NT2/D1 (cell line): ENCODE data around the gene LBHD2.

Experiments
- DNase-seq: peaks from one replicate; pipeline ENCODE4 v3.0.0-alpha.2; 2011; ENCODE audit warnings: low read depth, low spot score
- H3K27me3 ChIP-seq: 2 replicates; pipeline ENCODE4 v1.6.0; 2011; ENCODE audit warnings: mild to moderate bottlenecking; ENCODE audit not compliant: insufficient read length, insufficient read depth
- H3K36me3 ChIP-seq: 2 replicates; pipeline ENCODE4 v1.6.1; 2011; ENCODE audit warnings: mild to moderate bottlenecking, low read length, mixed read lengths; ENCODE audit not compliant: insufficient read depth, insufficient read length
- H3K4me1 ChIP-seq: 2 replicates; pipeline ENCODE4 v1.5.1; 2011; ENCODE audit not compliant: insufficient read depth, insufficient read length
- H3K4me3 ChIP-seq: 2 replicates; pipeline ENCODE4 v1.5.1; 2011; ENCODE audit warnings: low read depth; ENCODE audit not compliant: insufficient read length
- H3K9ac ChIP-seq: 2 replicates; pipeline ENCODE4 v1.6.0; 2011; ENCODE audit warnings: low read depth; ENCODE audit not compliant: insufficient read length
- H3K9me3 ChIP-seq: 2 replicates; pipeline ENCODE4 v1.5.1; 2011; ENCODE audit warnings: mild to moderate bottlenecking, low read length; ENCODE audit not compliant: insufficient read depth
- SUZ12 ChIP-seq: IDR thresholded peaks from 2 replicates; pipeline ENCODE4 v1.6.1; 2011; ENCODE audit not compliant: insufficient read length, insufficient read depth; ENCODE audit errors: extremely low read depth
- YY1 ChIP-seq: IDR thresholded peaks from 2 replicates; pipeline ENCODE4 v1.6.1; 2011; ENCODE audit not compliant: insufficient read length, insufficient read depth
- ZNF274 ChIP-seq: IDR thresholded peaks from 2 replicates; pipeline ENCODE4 v1.6.1; 2011; ENCODE audit warnings: mild to moderate bottlenecking, low read depth, low read length

Gene LBHD2

GRCh38 chr14:103104389-103104653 lies 20.3 kb downstream of the LBHD2 start:
- no peaks in the 10 kb centered on the region for H3K36me3 ChIP-seq
- peaks cover 32% of the 10 kb centered on the region for H3K4me1 ChIP-seq
- DNase-seq, result no peak
- no peaks in the 10 kb centered on the region for H3K27me3 ChIP-seq
- H3K9me3 ChIP-seq, result no peaks in the 10 kb centered on the region
- TF ChIP-seq ZNF274, result no peak
- no peak for TF ChIP-seq YY1
- TF ChIP-seq SUZ12, result no peak
- no peak overlapping the region for H3K4me3 ChIP-seq
- H3K9ac ChIP-seq, result no peak overlapping the region

DNA sequence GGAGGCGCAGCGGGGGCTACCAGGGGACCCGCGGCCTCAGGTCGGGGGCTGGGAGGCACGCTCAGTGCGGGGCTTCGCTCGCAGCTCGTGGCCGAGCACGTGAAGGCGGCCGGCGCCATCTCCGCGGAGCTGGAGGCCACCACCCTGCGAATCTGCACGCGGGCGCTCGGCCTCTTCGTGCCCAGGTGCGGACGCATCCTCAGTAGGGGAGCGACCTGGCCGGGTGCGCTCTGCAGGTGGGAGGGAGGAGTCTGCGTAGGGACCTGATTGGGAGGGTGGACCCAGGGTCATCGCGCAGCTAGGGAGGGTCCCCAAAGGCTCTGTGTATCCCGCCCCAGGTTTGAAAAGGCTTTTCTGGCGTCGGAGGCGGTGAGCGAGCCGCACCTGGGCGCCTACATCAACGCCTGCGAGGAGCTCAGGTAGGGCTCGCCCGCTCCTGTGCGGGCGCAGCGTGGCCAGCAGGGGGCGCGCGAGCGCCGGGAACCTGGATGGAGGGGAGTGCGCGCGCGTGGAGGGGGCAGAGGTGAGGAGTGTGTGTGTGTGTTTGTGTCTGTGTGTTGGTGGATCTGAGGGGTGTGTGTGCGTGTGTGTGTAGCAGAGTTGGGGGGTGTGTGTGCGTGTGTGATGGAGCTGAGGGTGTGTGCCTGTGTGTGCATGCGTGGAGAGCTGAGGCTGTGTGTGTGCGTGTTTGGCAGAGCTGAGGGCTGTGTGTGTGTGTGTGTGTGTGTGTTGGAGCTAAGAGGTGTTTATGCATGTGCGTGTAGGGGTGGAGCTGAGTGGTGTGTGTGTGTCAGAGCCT lies 20.8 kb downstream of the LBHD2 start:
- peak overlapping the region; percentile 27 for H3K9ac ChIP-seq
- H3K4me3 ChIP-seq, result no peak overlapping the region
- H3K36me3 ChIP-seq, result no peaks in the 10 kb centered on the region
- no peak for TF ChIP-seq YY1
- TF ChIP-seq SUZ12, result no peak
- TF ChIP-seq ZNF274, result no peak
- no peak for DNase-seq
- H3K9me3 ChIP-seq, result no peaks in the 10 kb centered on the region
- H3K4me1 ChIP-seq, result peaks cover 30% of the 10 kb centered on the region
- no peaks in the 10 kb centered on the region for H3K27me3 ChIP-seq

GRCh38 chr14:103105580-103106150 lies 21.7 kb downstream of the LBHD2 start:
- DNase-seq, result no peak
- H3K9ac ChIP-seq, result peak overlapping the region; percentile 27
- peaks cover 27% of the 10 kb centered on the region for H3K4me1 ChIP-seq

DNA sequence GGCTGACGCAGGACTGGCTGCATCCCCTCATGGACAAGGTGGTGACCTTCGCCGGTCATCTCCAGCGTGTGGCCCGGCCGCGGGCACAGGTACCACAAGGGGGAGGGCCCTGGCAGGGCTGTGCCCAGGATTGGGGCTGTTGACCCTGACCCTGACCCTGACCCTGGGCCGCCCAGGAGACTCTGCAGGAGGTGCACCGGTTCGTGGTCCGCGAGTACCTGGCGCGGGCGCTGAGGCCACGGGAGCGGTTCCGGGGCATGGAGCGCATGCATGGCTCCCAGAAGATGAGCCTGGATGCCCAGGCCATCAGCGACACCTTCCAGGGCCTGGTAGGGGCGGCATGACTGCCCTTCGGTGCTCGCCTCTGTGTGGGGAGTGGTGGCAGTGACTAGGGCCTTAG lies 23.4 kb downstream of the LBHD2 start:
- no peaks in the 10 kb centered on the region for H3K9me3 ChIP-seq
- no peaks in the 10 kb centered on the region for H3K27me3 ChIP-seq
- no peak for DNase-seq
- TF ChIP-seq ZNF274, result no peak
- TF ChIP-seq YY1, result no peak
- TF ChIP-seq SUZ12, result no peak
- no peak overlapping the region for H3K4me3 ChIP-seq
- peaks cover 34% of the 10 kb centered on the region for H3K4me1 ChIP-seq
- no peaks in the 10 kb centered on the region for H3K36me3 ChIP-seq
- H3K9ac ChIP-seq, result no peak overlapping the region

More at GRCh38 chr14:103105580-103106150, 21.7 kb downstream of the LBHD2 start:
- Histone ChIP-seq H3K9me3 (no peaks in the 10 kb centered on the region), H3K4me3 (no peak overlapping the region), H3K27me3 (no peaks in the 10 kb centered on the region), H3K36me3 (no peaks in the 10 kb centered on the region)
- TF ChIP-seq YY1 (no peak), ZNF274 (no peak), SUZ12 (no peak)

DNA sequence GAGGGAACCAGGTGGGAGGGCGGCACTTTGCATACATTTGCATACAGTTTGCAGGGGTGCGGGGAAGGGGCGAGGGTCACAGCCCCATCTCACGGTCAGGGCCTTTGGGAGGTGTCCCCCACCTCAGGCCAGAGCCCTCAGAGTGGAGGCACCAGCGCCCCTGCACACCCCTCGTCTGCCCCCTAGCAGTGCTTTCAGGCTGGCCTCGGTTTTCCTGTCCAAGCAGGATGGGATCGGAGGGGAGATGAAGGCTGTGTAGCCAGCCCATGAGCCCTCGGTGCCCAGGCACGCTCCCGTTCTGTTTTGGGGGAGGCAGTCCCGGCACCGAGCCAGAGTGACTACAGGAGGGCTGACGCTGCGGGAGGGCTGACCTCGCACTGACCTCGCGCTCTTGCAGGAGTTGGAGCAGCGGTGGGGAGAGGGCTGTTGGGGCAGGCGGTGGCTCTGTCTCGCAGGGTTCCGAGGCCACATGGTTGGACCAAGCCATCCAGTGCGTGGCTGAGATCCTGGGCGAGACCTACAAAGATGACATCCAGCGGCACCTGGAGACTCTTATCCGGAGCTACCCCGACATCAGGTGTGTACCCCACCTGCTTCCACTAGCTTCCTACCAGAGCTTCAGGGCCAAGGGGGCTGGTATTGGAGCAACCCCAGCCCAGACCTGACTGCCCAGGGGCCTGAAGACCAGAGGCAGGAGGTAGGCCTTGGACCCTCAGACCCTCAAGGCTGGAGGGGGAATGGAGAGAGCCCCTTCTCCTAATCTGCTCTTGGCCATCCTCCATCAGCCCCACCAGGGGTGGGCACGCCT lies 24.1 kb downstream of the LBHD2 start:
- peaks cover 40% of the 10 kb centered on the region for H3K4me1 ChIP-seq
- no peak for DNase-seq
- H3K36me3 ChIP-seq, result no peaks in the 10 kb centered on the region
- no peaks in the 10 kb centered on the region for H3K9me3 ChIP-seq
- no peaks in the 10 kb centered on the region for H3K27me3 ChIP-seq
- H3K9ac ChIP-seq, result peak overlapping the region; percentile 59
- H3K4me3 ChIP-seq, result peak overlapping the region; percentile 3
- TF ChIP-seq YY1 (no peak), SUZ12 (no peak), ZNF274 (no peak)

- Histone ChIP-seq H3K4me1 (peaks cover 39% of the 10 kb centered on the region), H3K27me3 (no peaks in the 10 kb centered on the region), H3K9ac (peak overlapping the region; percentile 59), H3K4me3 (peak overlapping the region; percentile 3), H3K36me3 (no peaks in the 10 kb centered on the region), H3K9me3 (no peaks in the 10 kb centered on the region)
- no peak for TF ChIP-seq SUZ12
- peak; percentile 68 for DNase-seq
Observed at GRCh38 chr14:103108749-103109207, 24.8 kb downstream of the LBHD2 start.
